Hematopoietic multipotent progenitor cell treated with erythropoietin and hydrocortisone succinate and interleukin-3 and kit ligand, for 4 days (in vitro differentiated cells): ENCODE results near the gene NCAM1.
"Not testable (repeated sequence)": the region's sequence is repeated elsewhere in the genome, so short reads cannot be mapped to it uniquely, and the experiment has no call there.

Experiments
- DNase-seq: peaks from one replicate; pipeline ENCODE4 v3.0.0-alpha.2; 2015

The NCAM1 gene

GRCh38 chr11:113022262-113022661 is 61.0 kb downstream of the NCAM1 start:
- no peak for DNase-seq

- DNase-seq, result no peak
These were observed 62.0 kb downstream of the NCAM1 start for GRCh38 chr11:113023228-113023627.

GRCh38 chr11:113023986-113024385 is 62.8 kb downstream of the NCAM1 start:
- DNase-seq, result no peak

- DNase-seq, result no peak
These were observed 65.6 kb downstream of the NCAM1 start for GRCh38 chr11:113026778-113027177.

GRCh38 chr11:113034576-113034975 is 73.4 kb downstream of the NCAM1 start:
- no peak for DNase-seq

- no peak for DNase-seq
These were observed 74.5 kb downstream of the NCAM1 start for GRCh38 chr11:113035708-113036107.

GRCh38 chr11:113043698-113044097 is 82.5 kb downstream of the NCAM1 start:
- DNase-seq, result no peak

- no peak for DNase-seq
These were observed 83.9 kb downstream of the NCAM1 start for GRCh38 chr11:113045146-113045545.

- DNase-seq, result no peak
These were observed 85.6 kb downstream of the NCAM1 start for GRCh38 chr11:113046866-113047265.

- no peak for DNase-seq
These were observed 87.9 kb downstream of the NCAM1 start for GRCh38 chr11:113048820-113049768.

- DNase-seq, result not testable (repeated sequence)
These were observed 91.8 kb downstream of the NCAM1 start for GRCh38 chr11:113053042-113053441.

- no peak for DNase-seq
These were observed 95.8 kb downstream of the NCAM1 start for GRCh38 chr11:113057038-113057437.

- DNase-seq, result no peak
These were observed 98.3 kb downstream of the NCAM1 start for GRCh38 chr11:113059548-113059947.

- DNase-seq, result no peak
These were observed 104.1 kb downstream of the NCAM1 start for GRCh38 chr11:113065330-113065729.

- DNase-seq, result no peak
These were observed 111.1 kb downstream of the NCAM1 start for GRCh38 chr11:113072237-113072858.

GRCh38 chr11:113073290-113073953 is 112.2 kb downstream of the NCAM1 start:
- no peak for DNase-seq

GRCh38 chr11:113075586-113076095 is 114.4 kb downstream of the NCAM1 start:
- DNase-seq, result no peak

GRCh38 chr11:113077379-113077778 is 116.2 kb downstream of the NCAM1 start:
- no peak for DNase-seq

- no peak for DNase-seq
These were observed 121.2 kb downstream of the NCAM1 start for GRCh38 chr11:113082341-113082955.

GRCh38 chr11:113083571-113083970 is 122.4 kb downstream of the NCAM1 start:
- no peak for DNase-seq

GRCh38 chr11:113084297-113084696 is 123.1 kb downstream of the NCAM1 start:
- no peak for DNase-seq

- DNase-seq, result no peak
These were observed 124.2 kb downstream of the NCAM1 start for GRCh38 chr11:113085446-113085845.

- no peak for DNase-seq
These were observed 126.5 kb downstream of the NCAM1 start for GRCh38 chr11:113087706-113088105.
